HG02870 (cell line): ENCODE measurements around the gene ANGPTL4.
A peak's percentile ranks its signal among the peaks of the same experiment; 100 is the strongest.
"Not testable (repeated sequence)": the region's sequence is repeated elsewhere in the genome, so short reads cannot be mapped to it uniquely, and the experiment has no call there.

ENCODE experiments used
- ATAC-seq: cut with Tn5 transposase; IDR thresholded peaks from one replicate; pipeline ENCODE4 v1.9.1; 2021; ENCODE audit warnings: mild to moderate bottlenecking, moderate library complexity; ENCODE audit not compliant: unreplicated experiment

ANGPTL4 gene

GRCh38 chr19:8333767-8334457, 30.0 kb upstream of the ANGPTL4 start:
- no peak for ATAC-seq

- no peak for ATAC-seq
These were observed 29.3 kb upstream of the ANGPTL4 start for GRCh38 chr19:8334458-8335342.

- ATAC-seq, result no peak
These were observed 28.4 kb upstream of the ANGPTL4 start for GRCh38 chr19:8335343-8336071.

GRCh38 chr19:8336072-8336569, 27.8 kb upstream of the ANGPTL4 start:
- no peak for ATAC-seq

- no peak for ATAC-seq
These were observed 27.3 kb upstream of the ANGPTL4 start for GRCh38 chr19:8336660-8337059.

GRCh38 chr19:8337728-8338127, 26.2 kb upstream of the ANGPTL4 start:
- ATAC-seq, result no peak

- ATAC-seq, result no peak
These were observed 25.1 kb upstream of the ANGPTL4 start for GRCh38 chr19:8338835-8339234.

GRCh38 chr19:8340341-8341096, 23.4 kb upstream of the ANGPTL4 start:
- no peak for ATAC-seq

GRCh38 chr19:8341504-8341903, 22.5 kb upstream of the ANGPTL4 start:
- not testable (repeated sequence) for ATAC-seq

- ATAC-seq, result no peak
These were observed 21.7 kb upstream of the ANGPTL4 start for GRCh38 chr19:8342316-8342683.

- peak; percentile 70 for ATAC-seq
These were observed 21.1 kb upstream of the ANGPTL4 start, which contains the start of gene KANK3 for GRCh38 chr19:8342684-8343482. Gene KANK3, minus strand, starts transcription at chr19:8343262. Its CDS starts 5,434 bp downstream, at chr19:8337828.

GRCh38 chr19:8343483-8343844, 20.5 kb upstream of the ANGPTL4 start:
- no peak for ATAC-seq

GRCh38 chr19:8349629-8350372, 14.2 kb upstream of the ANGPTL4 start:
- ATAC-seq, result not testable (repeated sequence)

- no peak for ATAC-seq
These were observed 11.7 kb upstream of the ANGPTL4 start for GRCh38 chr19:8352134-8352827.

GRCh38 chr19:8352845-8353244, 11.1 kb upstream of the ANGPTL4 start:
- not testable (repeated sequence) for ATAC-seq

GRCh38 chr19:8355631-8356402, 8.1 kb upstream of the ANGPTL4 start:
- ATAC-seq, result no peak

GRCh38 chr19:8357007-8357521, 6.9 kb upstream of the ANGPTL4 start:
- ATAC-seq, result no peak
